OCI-LY1 (cell line): ENCODE measurements around the gene OLFM1.

Source experiments
- H2AFZ ChIP-seq: fragments of 200-600 bp; sonication (generic), shearing (Covaris generic); 2 replicates; pipeline ENCODE4 v1.6.0; 2014; ENCODE audit warnings: antibody characterized with exemption, mild to moderate bottlenecking, low read length
- H3F3A ChIP-seq: fragments of 200-600 bp; sonication (generic), shearing (Covaris generic); 2 replicates; pipeline ENCODE4 v1.6.0; 2014; ENCODE audit warnings: mild to moderate bottlenecking, antibody characterized with exemption, low read length, moderate library complexity; ENCODE audit not compliant: insufficient read depth
- H3K27ac ChIP-seq: fragments of 200-600 bp; sonication (generic); 2 replicates; pipeline ENCODE4 v1.5.1; 2014; ENCODE audit warnings: low read length, mixed run types, mild to moderate bottlenecking, low read depth; ENCODE audit not compliant: poor library complexity, severe bottlenecking
- H3K27me3 ChIP-seq: fragments of 200-600 bp; sonication (generic); 2 replicates; pipeline ENCODE4 v1.6.0; 2014; ENCODE audit warnings: antibody characterized with exemption, mild to moderate bottlenecking, low read length, moderate library complexity; ENCODE audit not compliant: insufficient read depth
- H3K36me3 ChIP-seq: fragments of 200-600 bp; sonication (generic); 2 replicates; pipeline ENCODE4 v1.6.1; 2014; ENCODE audit warnings: mild to moderate bottlenecking, antibody characterized with exemption, low read length, moderate library complexity, mixed read lengths; ENCODE audit not compliant: insufficient read depth
- H3K4me1 ChIP-seq: fragments of 200-600 bp; sonication (generic); 2 replicates; pipeline ENCODE4 v1.5.1; 2014; ENCODE audit warnings: mild to moderate bottlenecking, low read length, moderate library complexity; ENCODE audit not compliant: insufficient read depth, severe bottlenecking
- H3K4me2 ChIP-seq: fragments of 200-600 bp; sonication (generic), shearing (Covaris generic); 2 replicates; pipeline ENCODE4 v1.6.1; 2014; ENCODE audit warnings: low read length
- H3K4me3 ChIP-seq: fragments of 200-600 bp; sonication (generic); 2 replicates; pipeline ENCODE4 v1.5.1; 2014; ENCODE audit warnings: low read length, low read depth, mild to moderate bottlenecking, mixed read lengths; ENCODE audit not compliant: poor library complexity, severe bottlenecking
- H3K79me2 ChIP-seq: fragments of 200-600 bp; shearing (Covaris generic); 2 replicates; pipeline ENCODE4 v1.6.1; 2016; ENCODE audit warnings: mixed run types, low read length, mixed read lengths; ENCODE audit not compliant: insufficient read depth
- H3K9ac ChIP-seq: fragments of 200-600 bp; sonication (generic), shearing (Covaris generic); 2 replicates; pipeline ENCODE4 v1.6.1; 2014; ENCODE audit warnings: mild to moderate bottlenecking, low read length, mixed read lengths
- H3K9me2 ChIP-seq: fragments of 200-600 bp; sonication (generic), shearing (Covaris generic); 2 replicates; pipeline ENCODE4 v1.6.1; 2014; ENCODE audit warnings: low read depth, mild to moderate bottlenecking, low read length, mixed read lengths
- H3K9me3 ChIP-seq: fragments of 200-600 bp; shearing (Covaris generic); 2 replicates; pipeline ENCODE4 v1.6.1; 2014; ENCODE audit warnings: low read length, mixed read lengths
- H4K20me1 ChIP-seq: fragments of 200-600 bp; sonication (generic), shearing (Covaris generic); 2 replicates; pipeline ENCODE4 v1.6.0; 2016; ENCODE audit warnings: mild to moderate bottlenecking, low read length; ENCODE audit not compliant: insufficient read depth
- CTCF ChIP-seq: fragments of 200-600 bp; sonication (generic), shearing (Covaris generic); IDR thresholded peaks from 2 replicates; pipeline ENCODE4 v1.5.1; 2017; ENCODE audit warnings: mild to moderate bottlenecking, antibody characterized with exemption, low read length, moderate library complexity, mixed read lengths
- EZH2 ChIP-seq: fragments of 200-600 bp; sonication (generic), shearing (Covaris generic); IDR thresholded peaks from 2 replicates; pipeline ENCODE4 v1.8.0; 2017; ENCODE audit warnings: borderline replicate concordance, mixed run types, mild to moderate bottlenecking, antibody characterized with exemption, low read length, moderate library complexity, mixed read lengths

OLFM1 gene

GRCh38 chr9:135119496-135120064 lies 32.1 kb downstream of the OLFM1 start:
- Histone ChIP-seq H4K20me1 (no peaks in the 10 kb centered on the region), H3K79me2 (no peaks in the 10 kb centered on the region), H3K9ac (no peak overlapping the region), H3K36me3 (no peaks in the 10 kb centered on the region), H2AFZ (no peak overlapping the region), H3K4me2 (no peak overlapping the region), H3K27ac (no peak overlapping the region), H3K4me3 (no peak overlapping the region), H3K9me3 (no peaks in the 10 kb centered on the region), H3K4me1 (no peaks in the 10 kb centered on the region), H3F3A (no peaks in the 10 kb centered on the region), H3K27me3 (no peaks in the 10 kb centered on the region; the same call in 1 of the 2 replicates), H3K9me2 (no peaks in the 10 kb centered on the region)
- no peak for TF ChIP-seq CTCF
- TF ChIP-seq EZH2, result no peak

GRCh38 chr9:135120249-135120648 lies 32.8 kb downstream of the OLFM1 start:
- H3K79me2 ChIP-seq, result no peaks in the 10 kb centered on the region
- H3K27ac ChIP-seq, result no peak overlapping the region
- no peaks in the 10 kb centered on the region for H3K9me3 ChIP-seq
- no peaks in the 10 kb centered on the region for H3K4me1 ChIP-seq
- H3K4me2 ChIP-seq, result no peak overlapping the region
- H2AFZ ChIP-seq, result no peak overlapping the region
- H3K9me2 ChIP-seq, result no peaks in the 10 kb centered on the region
- H3K36me3 ChIP-seq, result no peaks in the 10 kb centered on the region
- TF ChIP-seq EZH2, result no peak
- no peak for TF ChIP-seq CTCF
- H3K27me3 ChIP-seq, result no peaks in the 10 kb centered on the region; the same call in 1 of the 2 replicates
- H3K9ac ChIP-seq, result no peak overlapping the region
- H3F3A ChIP-seq, result no peaks in the 10 kb centered on the region
- no peaks in the 10 kb centered on the region for H4K20me1 ChIP-seq
- no peak overlapping the region for H3K4me3 ChIP-seq

- Histone ChIP-seq H3K27ac (no peak overlapping the region), H2AFZ (no peak overlapping the region), H3K9me2 (no peaks in the 10 kb centered on the region), H4K20me1 (no peaks in the 10 kb centered on the region), H3K79me2 (no peaks in the 10 kb centered on the region), H3K27me3 (no peaks in the 10 kb centered on the region; the same call in 1 of the 2 replicates), H3K4me2 (no peak overlapping the region), H3F3A (no peaks in the 10 kb centered on the region), H3K9ac (no peak overlapping the region), H3K9me3 (no peaks in the 10 kb centered on the region), H3K36me3 (no peaks in the 10 kb centered on the region), H3K4me1 (no peaks in the 10 kb centered on the region), H3K4me3 (no peak overlapping the region)
- no peak for TF ChIP-seq CTCF
- TF ChIP-seq EZH2, result no peak
Observed at GRCh38 chr9:135122316-135122715, 34.8 kb downstream of the OLFM1 start.
